Measurements from ENCODE around the gene IFNA5.

Gene IFNA5

DNA sequence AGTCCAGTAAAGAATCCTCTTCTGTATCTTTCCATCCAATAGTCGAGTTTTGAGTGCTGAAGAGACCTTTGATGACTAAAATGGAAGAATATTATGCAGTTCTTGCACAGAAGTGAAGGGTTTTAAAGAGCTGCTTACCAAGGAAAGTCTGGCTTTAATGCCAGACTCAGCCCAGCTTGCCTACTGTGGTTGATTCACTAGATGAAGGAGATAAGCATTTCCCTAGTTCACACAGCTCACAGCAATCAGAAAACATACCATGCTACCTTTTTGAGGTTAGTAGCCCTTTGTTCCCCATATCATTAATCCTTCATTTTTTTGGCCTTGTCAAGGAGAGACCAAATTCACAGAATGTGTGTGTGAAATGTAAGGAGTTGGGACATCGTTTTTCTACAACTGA, 15.3 kb downstream of the IFNA5 start:
- DNase-seq = no peak

DNA sequence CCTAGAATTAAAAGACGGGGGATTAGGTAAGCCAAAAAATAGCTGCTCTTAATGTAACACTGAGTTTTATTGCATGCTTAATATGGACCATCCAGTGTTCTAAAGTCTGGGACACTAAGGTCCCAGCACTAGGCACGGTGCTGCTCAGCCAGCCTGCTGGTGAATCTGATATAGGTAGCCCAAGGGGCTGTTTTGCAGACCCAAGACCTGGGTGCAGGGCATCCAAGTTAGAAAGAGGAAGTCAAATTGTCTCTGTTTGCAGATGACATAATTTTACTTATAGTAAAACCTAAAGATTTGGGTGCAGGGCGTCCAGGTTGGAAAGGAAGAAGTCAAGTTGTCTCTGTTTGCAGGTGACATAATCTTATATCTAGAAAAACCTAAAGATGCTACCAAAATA, 17.8 kb downstream of the IFNA5 start:
- no peak for DNase-seq

DNA sequence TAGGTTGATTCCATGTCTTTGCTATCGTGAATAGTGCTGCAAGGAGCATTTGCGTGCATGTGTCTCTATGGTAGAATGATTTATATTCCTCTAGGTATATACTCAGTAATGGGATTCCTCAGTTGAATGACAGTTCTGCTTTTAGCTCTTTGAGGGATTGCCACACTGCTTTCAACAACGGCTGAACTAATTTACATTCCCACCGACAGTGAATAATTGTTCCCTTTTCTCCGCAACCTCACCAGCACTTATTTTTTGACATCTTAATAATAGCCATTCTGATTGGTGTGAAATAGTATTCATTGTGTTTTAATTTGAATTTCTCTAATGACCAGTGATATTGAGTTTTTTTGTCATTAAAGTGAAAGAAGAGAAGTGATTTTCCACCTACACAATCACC, 18.5 kb downstream of the IFNA5 start:
- no peak for DNase-seq

DNA sequence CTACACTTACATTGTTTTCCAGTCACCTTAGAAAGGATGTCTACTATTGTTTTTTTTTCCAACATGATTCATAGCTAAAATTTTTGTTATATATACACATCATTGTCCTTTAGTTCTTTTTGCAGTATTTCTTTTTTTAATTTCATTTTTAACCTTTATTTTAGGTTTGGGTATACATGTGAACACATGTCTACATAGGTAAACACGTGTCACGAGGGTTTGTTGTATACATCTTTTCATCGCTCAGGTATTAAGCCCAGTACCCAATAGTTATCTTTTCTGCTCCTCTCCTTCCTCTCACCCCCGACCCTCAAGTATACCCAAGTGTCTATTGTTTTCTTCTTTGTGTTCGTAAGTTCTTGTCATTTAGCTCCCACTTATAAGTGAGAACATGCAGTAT, 19.0 kb downstream of the IFNA5 start:
- DNase-seq = no peak

DNA sequence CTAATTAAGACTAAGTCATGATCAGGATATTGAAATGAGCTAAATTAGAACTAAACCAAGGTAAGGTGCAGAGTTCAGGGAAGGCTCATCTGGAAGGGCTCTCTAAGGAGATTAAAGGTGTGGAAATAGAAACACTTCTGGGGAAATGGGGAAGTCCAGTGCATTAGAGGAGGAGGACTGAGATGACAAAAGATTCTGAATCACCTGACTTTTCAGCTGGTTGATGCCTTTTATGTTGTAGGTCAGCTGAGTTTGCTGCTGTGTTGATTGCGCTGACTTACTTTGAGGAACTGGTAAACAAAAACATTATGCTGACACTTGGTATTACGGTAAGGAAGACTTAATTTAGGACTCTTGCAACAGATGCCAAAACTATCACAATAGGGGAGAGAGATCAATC, 23.8 kb downstream of the IFNA5 start:
- DNase-seq = no peak

DNA sequence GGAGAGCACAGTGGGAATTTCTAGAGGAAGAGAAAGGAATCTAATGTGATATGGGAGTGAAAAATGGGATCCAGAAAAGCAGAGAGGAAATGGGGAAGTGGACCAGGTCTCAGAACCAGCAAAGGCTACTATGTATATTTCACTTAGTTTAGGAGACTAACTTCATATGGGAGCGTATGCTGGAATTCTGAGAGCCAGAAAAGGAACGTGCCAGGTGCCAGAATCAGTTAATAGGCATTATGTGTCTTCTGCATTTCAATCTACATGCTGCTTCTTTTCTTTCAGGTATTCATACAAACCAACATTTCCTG, 36.8 kb downstream of the IFNA5 start:
- DNase-seq = no peak

DNA sequence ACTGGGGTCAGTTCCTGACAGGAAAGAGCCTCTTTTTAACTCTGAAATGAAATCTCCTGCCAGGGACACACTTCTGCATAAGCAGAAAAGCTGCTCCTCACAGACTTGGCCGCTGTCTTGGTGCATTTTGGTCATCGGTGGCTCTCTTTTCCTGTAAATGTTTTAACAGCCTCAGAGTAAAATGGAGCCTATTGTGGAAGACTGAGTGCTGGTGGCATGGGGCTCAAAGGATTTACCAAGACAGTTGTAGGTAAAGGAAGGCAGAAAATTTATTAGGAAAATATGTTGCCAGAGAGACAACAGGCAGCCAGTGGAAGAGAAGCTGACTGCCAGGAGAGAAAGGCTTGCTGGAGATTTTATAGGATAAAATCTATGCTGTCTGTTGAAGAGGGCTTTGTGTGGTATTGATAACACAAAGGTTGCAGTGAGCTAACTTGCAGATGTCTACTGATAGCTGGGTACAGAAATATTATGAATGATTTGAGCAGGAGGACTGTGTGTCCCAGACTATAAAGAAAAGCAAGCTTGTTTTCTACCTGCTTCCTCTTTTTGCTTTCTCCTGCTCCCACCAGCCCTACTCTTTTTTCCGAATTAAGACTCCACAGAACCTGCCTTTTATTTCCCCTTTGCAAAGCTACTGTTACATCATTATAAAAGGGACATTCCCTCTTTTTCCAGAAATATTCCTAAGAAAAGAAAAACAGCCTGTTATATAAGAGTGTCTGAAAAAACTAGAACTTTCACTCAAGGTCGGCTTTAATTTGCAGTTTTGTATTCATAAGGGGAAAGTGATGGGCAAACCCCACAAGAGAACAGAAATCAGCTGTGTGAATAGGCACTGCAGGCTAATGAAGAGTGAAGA, 37.4 kb downstream of the IFNA5 start:
- DNase-seq = peak; percentile 72

DNA sequence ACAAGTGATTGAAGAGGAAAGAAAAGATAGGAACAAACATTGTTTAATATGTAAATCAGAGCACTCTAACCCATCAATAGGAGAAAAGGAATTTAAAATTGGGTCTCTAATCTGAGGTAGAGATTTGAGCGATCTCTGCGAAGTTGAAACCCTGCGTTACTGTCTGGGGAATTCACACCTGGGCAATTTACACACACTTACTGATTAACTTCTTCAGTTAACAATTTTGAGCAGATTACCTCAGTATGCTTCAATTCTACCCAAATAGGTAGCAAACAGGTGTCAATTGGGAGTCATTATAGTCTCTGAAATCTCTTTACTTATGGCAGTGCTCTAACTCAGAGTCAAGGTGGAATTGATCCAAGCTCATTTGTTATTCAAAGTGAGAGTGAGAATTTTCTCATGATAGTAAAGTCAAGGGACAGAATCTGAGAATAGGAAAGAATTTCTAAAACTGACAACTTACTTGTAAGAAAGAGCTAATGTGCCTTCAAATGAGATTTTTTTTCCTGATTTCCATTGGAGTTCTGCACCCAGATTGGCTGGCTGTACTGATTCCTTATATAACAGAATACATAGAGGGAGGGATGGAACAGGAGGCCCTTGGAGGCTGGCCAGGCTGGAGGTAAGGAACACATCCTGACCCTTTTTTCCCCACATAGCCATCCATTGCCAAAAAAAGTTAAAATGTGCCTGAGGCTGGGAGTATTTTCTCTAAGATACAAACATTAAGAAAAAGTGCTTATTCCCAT, 38.2 kb downstream of the IFNA5 start:
- peak; percentile 56 for DNase-seq

DNA sequence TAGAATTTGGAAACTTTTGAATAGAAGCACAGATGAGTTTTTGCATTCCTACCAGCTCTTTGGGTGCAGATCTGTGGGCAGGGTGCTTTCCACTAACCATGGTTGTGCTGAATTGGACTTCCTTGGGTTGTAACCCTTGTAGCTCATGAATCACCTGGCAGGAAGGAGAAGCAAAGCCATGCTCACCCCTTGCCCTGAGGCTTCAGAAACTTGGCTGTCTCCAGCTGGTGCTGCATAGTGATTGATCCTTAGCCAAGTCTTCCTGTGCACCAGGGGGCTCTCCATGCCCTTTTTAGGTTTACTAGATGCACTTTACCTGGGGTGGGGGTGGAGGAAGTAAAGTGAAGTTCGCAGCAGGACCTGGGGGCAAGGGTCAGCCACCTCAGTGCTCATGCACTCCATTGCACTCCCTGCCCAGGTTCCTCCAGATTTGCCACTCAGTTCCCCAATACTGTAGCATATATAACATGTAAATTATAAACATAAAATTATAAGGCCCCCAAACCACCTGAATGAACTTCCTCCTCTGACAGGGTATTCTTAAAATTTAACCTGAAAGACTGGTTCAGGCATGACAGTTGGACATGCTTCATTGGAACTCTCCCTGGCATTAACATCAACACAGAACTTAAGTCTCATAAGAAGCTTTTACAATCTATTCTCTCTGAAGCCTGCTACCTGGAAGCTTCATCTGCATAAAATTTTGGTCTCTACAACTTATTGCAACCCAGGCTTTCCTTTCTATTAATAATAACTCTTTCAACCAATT, 39.5 kb downstream of the IFNA5 start:
- no peak for DNase-seq

DNA sequence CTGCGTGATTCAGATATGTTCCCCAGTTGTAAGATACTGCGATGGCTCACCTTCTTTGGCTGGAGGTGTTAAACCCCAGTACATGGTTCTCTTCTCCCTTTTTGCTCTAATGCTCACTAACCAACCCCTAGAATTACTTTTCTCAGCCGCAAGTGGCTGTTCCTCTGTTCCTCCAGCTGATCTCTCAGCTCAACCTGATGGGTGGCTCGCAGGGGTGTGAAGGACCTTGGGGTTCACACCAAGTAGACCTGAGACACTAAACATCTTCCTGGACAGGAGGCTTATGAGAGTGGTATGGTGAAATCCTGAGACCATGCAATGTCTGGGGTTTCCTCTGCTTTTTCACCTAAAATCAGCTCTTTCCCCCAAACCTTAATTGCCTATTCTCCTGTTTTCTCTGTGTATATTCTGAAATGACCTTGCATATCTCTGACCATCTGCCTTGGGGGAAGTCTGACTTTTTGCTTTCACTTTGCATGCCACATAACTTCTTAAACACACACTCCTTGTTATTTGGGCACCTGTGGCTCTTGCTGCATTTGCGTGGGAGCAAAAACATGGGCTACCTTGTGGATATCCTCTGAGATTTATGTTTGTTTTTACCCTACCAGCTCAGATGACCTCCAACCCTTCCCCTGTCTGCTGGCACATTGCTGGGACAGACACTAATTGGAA, 49.4 kb downstream of the IFNA5 start:
- DNase-seq = no peak
